Fibroblast of pulmonary artery (primary cell): Measurements from ENCODE around the gene TRIM6.
"Not testable (repeated sequence)": the region's sequence is repeated elsewhere in the genome, so short reads cannot be mapped to it uniquely, and the experiment has no call there.

Source experiments
- DNase-seq: peaks from one replicate; pipeline ENCODE4 v3.0.0-alpha.2; 2010; ENCODE audit warnings: low read depth
- H3K4me3 ChIP-seq: replicated peaks from 2 replicates; pipeline ENCODE4 v1.5.1; 2011; ENCODE audit warnings: low read depth, mild to moderate bottlenecking, control low read depth, low read length, moderate library complexity
- TF ChIP-seq, protein P1 (sequence below): IDR thresholded peaks from 2 replicates; pipeline ENCODE4 v1.5.1; 2011; ENCODE audit warnings: mild to moderate bottlenecking, control low read depth, low read length, inconsistent platforms; ENCODE audit errors: missing control alignments

The TRIM6 gene

DNA sequence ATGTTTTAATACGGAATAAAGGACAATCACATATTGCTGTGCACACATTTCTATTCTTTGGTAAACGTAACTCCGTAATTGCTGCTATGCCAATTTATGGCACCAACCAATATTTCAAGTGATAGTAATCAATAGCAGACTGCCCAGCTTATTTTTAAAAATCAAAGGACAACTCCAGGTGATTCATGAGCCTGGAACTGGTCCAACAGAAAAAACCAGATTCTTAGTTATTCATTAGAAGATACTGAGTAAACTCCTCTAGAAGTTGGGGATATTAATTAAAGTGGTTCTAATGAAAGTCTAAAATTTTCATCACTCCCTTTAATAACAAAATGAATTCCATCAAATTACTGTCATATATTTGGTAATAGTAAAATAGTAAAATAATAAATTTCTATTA lies 38.7 kb upstream of the TRIM6 start:
- DNase-seq, result no peak
- no peak overlapping the region for H3K4me3 ChIP-seq
- TF ChIP-seq, protein P1, sequence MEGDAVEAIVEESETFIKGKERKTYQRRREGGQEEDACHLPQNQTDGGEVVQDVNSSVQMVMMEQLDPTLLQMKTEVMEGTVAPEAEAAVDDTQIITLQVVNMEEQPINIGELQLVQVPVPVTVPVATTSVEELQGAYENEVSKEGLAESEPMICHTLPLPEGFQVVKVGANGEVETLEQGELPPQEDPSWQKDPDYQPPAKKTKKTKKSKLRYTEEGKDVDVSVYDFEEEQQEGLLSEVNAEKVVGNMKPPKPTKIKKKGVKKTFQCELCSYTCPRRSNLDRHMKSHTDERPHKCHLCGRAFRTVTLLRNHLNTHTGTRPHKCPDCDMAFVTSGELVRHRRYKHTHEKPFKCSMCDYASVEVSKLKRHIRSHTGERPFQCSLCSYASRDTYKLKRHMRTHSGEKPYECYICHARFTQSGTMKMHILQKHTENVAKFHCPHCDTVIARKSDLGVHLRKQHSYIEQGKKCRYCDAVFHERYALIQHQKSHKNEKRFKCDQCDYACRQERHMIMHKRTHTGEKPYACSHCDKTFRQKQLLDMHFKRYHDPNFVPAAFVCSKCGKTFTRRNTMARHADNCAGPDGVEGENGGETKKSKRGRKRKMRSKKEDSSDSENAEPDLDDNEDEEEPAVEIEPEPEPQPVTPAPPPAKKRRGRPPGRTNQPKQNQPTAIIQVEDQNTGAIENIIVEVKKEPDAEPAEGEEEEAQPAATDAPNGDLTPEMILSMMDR, result no peak

DNA sequence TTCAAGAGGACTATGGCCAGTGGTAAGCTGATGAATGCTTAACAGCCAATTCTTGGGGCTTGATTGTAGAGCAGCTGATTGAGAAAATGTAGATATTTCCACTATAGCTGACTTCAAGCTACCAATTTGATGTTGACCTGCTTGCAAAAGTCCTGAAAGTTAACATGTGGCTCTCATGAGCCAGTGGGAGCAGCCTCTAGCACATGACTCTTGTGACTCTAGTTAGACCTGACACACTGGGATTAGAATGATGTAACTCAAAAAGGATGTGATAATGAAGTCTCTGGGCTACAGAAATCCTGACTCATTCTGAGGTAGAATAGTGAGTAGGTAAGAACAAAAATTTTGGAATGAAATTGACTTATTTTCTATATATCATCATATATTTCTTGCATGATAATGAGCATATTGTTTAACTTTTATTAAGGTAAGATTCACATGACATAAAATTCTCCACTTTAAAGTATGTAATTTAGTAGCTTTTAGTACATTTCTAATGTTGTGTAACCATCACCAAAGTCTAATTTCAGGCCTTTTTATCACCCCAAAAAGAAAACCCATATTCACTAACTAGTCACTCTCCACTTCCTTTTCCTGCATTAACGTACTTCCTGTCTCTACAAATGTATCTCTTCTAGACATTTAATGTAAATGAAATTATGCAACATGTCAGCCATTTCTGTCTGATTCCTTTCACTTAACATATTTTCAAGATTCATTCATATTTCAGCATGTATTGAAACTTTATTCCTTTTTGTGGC lies 32.0 kb upstream of the TRIM6 start:
- H3K4me3 ChIP-seq, result no peak overlapping the region
- TF ChIP-seq, protein P1, result no peak
- peak; percentile 17 for DNase-seq

DNA sequence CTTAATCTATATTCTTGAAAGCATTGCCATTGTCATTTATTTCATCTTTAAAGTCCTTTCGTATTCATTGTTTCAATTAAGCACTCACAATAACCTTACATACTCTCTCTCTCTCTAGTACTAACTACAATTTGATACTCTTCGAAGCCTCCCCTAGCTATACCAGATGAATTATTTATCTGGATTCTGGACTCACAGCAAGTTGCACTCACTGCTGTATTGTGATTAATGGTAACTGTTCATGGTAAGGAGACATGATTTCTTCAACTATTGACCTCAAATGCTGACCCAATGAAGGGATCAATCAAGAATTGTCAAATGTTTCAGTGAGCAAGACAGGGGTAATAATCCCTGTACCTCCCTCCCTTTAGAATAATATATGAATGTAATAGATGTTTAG lies 21.8 kb upstream of the TRIM6 start:
- no peak for DNase-seq
- H3K4me3 ChIP-seq, result no peak overlapping the region
- TF ChIP-seq, protein P1, result no peak

DNA sequence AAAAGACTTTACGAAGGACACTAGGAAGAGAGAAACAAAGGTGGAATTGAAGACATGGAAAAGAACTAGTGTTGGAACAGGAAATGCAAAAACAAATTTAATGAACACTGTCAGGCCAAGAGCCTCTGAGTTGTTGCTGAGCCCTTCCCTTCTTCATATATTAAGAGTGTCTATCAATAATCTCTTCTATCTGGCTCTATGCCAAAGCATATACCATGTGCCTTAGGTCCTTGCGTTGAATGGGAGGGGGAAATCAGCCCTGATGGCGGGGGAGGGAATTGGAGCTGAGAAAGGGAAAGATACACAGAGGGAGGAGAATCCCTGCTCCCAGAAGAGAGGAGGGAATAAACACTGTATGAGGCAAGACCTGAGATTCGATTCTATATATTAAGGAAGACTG lies 21.3 kb upstream of the TRIM6 start:
- TF ChIP-seq, protein P1, result no peak
- H3K4me3 ChIP-seq, result no peak overlapping the region
- no peak for DNase-seq

DNA sequence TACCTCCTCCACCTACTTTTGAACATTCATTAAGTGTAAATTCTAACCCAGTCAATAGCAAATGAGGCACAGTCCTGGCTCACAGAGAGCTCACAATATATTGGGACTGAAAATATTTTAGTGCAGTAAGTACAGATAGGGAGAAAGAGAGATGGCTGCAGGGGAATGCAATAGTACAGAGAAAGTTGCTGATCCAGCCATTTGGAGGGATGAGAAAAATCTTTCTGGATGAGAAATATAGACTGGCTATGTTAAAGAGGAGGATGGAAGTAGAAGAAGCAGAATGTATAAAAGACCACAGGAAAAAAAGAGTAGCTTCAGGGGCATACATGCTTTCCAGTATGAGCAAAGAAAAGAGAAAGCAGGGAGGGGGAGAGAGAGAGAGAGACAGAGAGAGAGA lies 19.3 kb upstream of the TRIM6 start:
- no peak for DNase-seq
- TF ChIP-seq, protein P1, result no peak
- no peak overlapping the region for H3K4me3 ChIP-seq

DNA sequence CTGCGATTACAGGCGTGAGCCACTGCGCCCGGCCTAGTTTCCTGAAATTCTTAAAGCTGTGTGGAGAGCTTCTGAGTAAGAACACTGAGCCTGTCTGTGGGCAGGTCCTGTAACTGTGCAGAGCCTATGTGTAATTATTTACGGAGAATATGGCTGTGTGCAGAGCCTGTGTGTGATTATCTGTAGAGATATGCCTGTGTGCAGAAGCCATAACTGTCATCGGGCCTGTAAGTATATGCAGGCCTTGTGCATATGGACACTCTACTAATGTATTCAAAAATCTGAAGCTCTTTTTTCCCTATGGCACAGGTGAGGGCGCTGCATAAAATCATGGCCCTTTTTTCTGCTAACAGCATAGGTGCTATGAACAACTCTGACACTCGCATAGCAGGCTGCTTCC lies 15.9 kb upstream of the TRIM6 start, which contains the start of gene OR52B6:
TSS of gene OR52B6 (plus strand) at position 301 of the 400 bp plus-strand sequence. CDS start at position 301, 0 bp downstream.
- no peak within 1 kb of the TSS for H3K4me3 ChIP-seq
- DNase-seq, result no peak
- TF ChIP-seq, protein P1, result no peak

DNA sequence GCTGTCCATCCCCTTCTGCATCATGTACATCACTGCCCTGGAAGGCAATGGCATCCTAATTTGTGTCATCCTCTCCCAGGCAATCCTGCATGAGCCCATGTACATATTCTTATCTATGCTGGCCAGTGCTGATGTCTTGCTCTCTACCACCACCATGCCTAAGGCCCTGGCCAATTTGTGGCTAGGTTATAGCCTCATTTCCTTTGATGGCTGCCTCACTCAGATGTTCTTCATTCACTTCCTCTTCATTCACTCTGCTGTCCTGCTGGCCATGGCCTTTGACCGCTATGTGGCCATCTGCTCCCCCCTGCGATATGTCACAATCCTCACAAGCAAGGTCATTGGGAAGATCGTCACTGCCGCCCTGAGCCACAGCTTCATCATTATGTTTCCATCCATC lies 15.4 kb upstream of the TRIM6 start:
- DNase-seq, result no peak
- no peak overlapping the region for H3K4me3 ChIP-seq
- TF ChIP-seq, protein P1, result no peak

DNA sequence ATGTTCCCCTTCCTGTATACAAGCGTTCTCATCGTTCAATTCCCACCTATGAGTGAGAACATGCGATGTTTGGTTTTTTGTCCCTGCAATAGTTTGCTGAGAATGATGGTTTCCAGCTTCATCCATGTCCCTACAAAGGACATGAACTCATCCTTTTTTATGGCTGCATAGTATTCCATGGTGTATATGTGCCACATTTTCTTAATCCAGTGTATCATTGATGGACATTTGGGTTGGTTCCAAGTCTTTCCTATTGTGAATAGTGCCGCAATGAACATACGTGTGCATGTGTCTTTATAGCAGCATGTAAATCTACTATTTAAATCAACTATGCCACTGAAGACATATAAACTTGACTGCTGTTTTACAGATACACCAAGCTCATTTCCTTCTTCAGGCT lies 12.0 kb upstream of the TRIM6 start:
- not testable (repeated sequence) for DNase-seq, H3K4me3 ChIP-seq

DNA sequence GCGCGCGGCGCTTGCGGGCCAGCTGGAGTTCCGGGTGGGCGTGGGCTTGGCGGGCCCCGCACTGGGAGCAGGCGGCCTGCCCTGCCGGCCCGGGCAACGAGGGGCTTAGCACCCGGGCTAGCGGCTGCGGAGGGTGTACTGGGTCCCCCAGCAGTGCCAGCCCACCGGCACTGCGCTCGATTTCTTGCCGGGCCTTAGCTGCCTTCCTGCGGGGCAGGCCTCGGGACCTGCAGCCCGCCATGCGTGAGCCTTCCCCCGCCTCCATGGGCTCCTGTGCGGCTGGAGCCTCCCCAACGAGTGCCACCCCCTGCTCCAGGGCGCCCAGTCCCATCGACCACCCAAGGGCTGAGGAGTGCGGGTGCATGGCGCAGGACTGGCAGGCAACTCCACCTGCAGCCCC lies 6.5 kb upstream of the TRIM6 start:
- DNase-seq, H3K4me3 ChIP-seq: not testable (repeated sequence)
